IPS-18c (cell line): ENCODE data around the gene MS4A2.
"Not testable (repeated sequence)": the region's sequence is repeated elsewhere in the genome, so short reads cannot be mapped to it uniquely, and the experiment has no call there.

Source experiments
- H3K4me3 ChIP-seq: 2 replicates; pipeline ENCODE4 v1.7.0; 2013; ENCODE audit warnings: low read depth, mild to moderate bottlenecking, low read length, moderate library complexity; ENCODE audit not compliant: insufficient read depth
- H3K9me3 ChIP-seq: one replicate; pipeline ENCODE4 v1.6.1; 2013; ENCODE audit warnings: mild to moderate bottlenecking, low read length, moderate library complexity; ENCODE audit not compliant: control insufficient read depth, insufficient read depth

The MS4A2 gene

DNA sequence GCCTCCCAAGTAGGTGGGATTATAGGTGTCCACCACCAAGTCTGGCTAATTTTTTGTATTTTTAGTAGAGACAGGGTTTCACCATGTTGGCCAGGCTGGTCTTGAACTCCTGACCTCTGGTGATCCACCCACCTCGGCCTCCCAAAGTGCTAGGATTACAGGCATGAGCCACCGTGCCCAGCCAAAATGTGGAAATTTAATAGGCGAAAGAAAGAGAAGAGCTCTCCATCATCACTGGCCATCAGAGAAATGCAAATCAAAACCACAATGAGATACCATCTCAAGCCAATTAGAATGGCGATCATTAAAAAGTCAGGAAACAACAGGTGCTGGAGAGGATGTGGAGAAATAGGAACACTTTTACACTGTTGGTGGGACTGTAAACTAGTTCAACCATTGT, 40.4 kb downstream of the MS4A2 start:
- H3K9me3 ChIP-seq, H3K4me3 ChIP-seq: not testable (repeated sequence)

DNA sequence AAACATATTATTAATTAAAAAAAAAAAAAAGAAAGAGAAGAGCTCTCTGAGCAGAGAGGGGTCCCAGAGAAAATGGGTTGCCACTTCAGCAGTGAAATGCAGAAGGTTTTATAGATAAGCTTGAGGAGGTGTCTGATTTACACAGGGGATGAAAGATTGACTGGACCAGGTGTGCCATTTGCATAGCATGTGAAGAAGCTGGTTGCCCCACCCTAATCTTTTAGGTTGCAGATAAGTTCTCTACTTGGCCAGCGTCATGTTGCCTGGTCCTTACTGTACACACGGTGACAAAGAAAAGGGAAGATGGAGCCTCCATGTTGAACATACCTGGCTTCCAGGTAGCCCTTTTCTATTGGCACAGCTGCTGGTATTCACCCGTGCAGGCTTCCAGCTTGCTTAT, 41.4 kb downstream of the MS4A2 start:
- H3K9me3 ChIP-seq = peaks cover 3% of the 10 kb centered on the region
- no peak overlapping the region for H3K4me3 ChIP-seq

DNA sequence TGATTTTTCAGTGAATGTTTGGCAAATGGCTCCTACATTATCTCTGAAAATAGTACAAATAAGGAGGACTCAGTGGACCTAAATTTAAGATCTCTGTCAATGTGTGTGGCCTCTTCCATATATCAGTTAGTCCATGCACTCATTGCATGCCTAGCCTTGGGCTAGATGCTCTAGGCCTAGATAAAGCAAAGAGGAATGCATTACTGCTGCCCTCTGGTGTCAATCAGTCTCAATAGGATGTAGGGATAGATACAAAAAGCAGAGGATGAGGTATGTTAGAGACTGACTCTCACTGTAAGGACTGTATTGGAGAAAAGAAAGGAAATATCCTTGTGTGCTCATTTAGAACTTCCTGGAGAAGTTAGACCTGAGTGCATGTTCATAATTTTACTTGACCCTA, 42.0 kb downstream of the MS4A2 start:
- no peak overlapping the region for H3K4me3 ChIP-seq
- peaks cover 3% of the 10 kb centered on the region for H3K9me3 ChIP-seq

DNA sequence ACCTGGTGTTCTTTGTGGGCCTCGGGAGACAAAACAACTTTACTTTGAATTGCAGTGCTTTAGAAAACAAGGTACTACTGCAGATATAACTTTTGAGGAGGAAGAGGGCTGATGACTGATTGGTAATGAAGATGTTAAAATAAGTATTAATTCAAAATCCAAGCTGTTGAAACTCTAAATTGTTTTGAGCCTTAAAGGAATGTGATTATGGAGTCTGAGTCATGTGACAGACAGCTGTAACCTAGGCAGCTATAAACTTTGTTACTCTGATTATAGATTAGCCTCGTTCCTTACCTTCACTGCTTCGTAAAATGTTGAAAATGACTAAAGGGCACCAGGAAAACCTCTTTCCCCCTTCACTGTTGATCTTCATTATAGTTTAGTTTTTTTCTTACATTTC, 43.4 kb downstream of the MS4A2 start:
- Histone ChIP-seq H3K4me3 (no peak overlapping the region), H3K9me3 (peaks cover 3% of the 10 kb centered on the region)

DNA sequence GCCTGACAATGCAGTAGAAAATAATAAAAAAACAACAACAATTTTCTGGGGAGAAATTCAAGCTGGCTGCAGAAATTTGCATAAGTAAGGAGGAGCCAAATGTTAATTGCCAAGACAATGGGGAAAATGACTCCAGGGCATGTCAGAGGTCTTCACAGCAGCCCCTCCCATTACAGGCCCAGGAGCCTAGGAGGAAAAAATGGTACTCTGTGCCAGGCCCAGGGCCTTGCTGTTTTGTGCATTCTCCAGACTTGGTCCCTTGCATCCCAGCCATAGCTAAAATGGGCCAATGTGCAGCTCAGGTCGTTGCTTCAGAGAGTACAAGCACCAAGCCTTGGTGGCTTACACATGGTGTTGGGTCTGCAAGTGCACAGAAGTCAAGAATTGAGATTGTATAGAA, 45.5 kb downstream of the MS4A2 start:
- Histone ChIP-seq H3K9me3 (peaks cover 3% of the 10 kb centered on the region), H3K4me3 (no peak overlapping the region; the same call in 1 of the 2 replicates)

DNA sequence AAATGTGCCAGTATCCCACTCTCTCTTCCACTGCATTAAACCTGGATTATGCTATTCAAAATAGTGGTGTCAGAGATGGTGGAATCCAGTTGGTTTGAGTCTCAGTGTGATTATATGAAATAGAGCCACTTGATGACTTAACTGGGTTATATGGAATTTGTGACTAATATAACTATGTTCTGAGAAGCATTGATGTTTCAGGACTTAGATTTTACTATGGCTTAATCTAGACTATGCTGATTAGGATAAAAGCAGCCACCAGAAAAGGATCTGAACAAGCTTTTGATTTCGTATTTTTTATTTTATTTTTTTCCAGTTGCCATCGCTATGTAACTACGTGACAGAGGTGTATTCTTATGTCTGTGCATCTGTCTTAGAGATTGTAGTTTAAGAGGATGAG, 55.3 kb downstream of the MS4A2 start:
- Histone ChIP-seq H3K9me3 (no peaks in the 10 kb centered on the region), H3K4me3 (no peak overlapping the region)

DNA sequence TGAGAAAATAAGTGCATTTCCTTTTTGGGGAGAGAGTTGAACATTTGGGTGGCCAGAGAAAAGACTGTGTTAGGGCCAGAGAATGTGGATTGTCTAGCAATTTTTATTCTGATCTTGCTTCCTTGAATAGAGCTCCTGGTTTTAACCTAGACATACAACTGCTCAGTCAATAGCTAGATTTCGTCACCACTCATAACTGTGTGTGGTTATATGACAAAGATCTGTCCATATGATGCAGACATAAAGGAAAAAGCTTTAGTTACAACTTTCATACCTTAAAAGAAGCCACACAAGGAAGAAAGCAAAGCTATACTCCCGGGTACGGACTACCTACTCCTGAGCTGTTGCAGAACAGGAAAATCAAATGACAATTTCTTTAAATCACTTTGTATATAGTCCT, 57.2 kb downstream of the MS4A2 start:
- Histone ChIP-seq H3K9me3 (no peaks in the 10 kb centered on the region), H3K4me3 (no peak overlapping the region)
